ENCODE measurements around the gene RAB43. TPM values are rescaled to one million over a fixed set of nuclear protein-coding genes. Genes with fewer than 3 reads are reported as not detected.
A peak's percentile ranks its signal among the peaks of the same experiment; 100 is the strongest.
"Not testable (repeated sequence)": the region's sequence is repeated elsewhere in the genome, so short reads cannot be mapped to it uniquely, and the experiment has no call there.

The RAB43 gene
- polyA plus RNA-seq, 6 donors from 2014 or later = 4.0 to 10.7 (median 7.0) TPM

- DNase-seq = no peak
- Mint-ChIP-seq H3K27ac (peak overlapping the region in 1 of 6 donors; percentile 16), H3K27me3 (no peaks in the 10 kb centered on the region), H3K4me3 (no peak overlapping the region), H3K4me1 (peaks cover 24 to 49% (median 25%) of the 10 kb centered on the region in 3 donors), H3K36me3 (peaks cover 12 to 19% of the 10 kb centered on the region in 2 donors), H3K9me3 (peaks cover 0 to 4% (median 0%) of the 10 kb centered on the region in 7 donors)
- ATAC-seq (ENCODE audit: low read depth in 2 of 2) = no peak
Measured at GRCh38 chr3:129101370-129102138, 20.1 kb downstream of the RAB43 start.

GRCh38 chr3:129100274-129100673, 21.3 kb downstream of the RAB43 start:
- peaks cover 0 to 4% (median 0%) of the 10 kb centered on the region in 7 donors for H3K9me3 Mint-ChIP-seq
- no peak for ATAC-seq (ENCODE audit: low read depth in 2 of 2)
- peaks cover 25 to 49% (median 29%) of the 10 kb centered on the region in 3 donors for H3K4me1 Mint-ChIP-seq
- DNase-seq = no peak
- H3K4me3 Mint-ChIP-seq = no peak overlapping the region
- H3K36me3 Mint-ChIP-seq = peaks cover 12 to 24% of the 10 kb centered on the region in 2 donors
- no peak overlapping the region for H3K27ac Mint-ChIP-seq
- no peaks in the 10 kb centered on the region for H3K27me3 Mint-ChIP-seq

GRCh38 chr3:129095285-129095684, 26.3 kb downstream of the RAB43 start:
- DNase-seq (no peak), ATAC-seq (ENCODE audit: low read depth in 2 of 2) (no peak)
- Mint-ChIP-seq H3K4me1 (peaks cover 15 to 21% (median 18%) of the 10 kb centered on the region in 3 donors), H3K9me3 (peaks cover 0 to 4% (median 0%) of the 10 kb centered on the region in 7 donors), H3K4me3 (no peak overlapping the region), H3K27ac (peak overlapping the region in 1 of 6 donors; percentile 61), H3K36me3 (peaks cover 12 to 24% of the 10 kb centered on the region in 2 donors), H3K27me3 (no peaks in the 10 kb centered on the region)

GRCh38 chr3:129088312-129088711, 33.3 kb downstream of the RAB43 start:
- not testable (repeated sequence) for H3K4me3 Mint-ChIP-seq; H3K4me1 Mint-ChIP-seq; H3K9me3 Mint-ChIP-seq; H3K27me3 Mint-ChIP-seq; H3K36me3 Mint-ChIP-seq; ATAC-seq (ENCODE audit: low read depth in 2 of 2); DNase-seq; H3K27ac Mint-ChIP-seq

- peak; percentile 72 to 85 for ATAC-seq (ENCODE audit: low read depth in 2 of 2)
- not testable (repeated sequence) for H3K9me3 Mint-ChIP-seq, H3K27me3 Mint-ChIP-seq, H3K4me1 Mint-ChIP-seq, H3K4me3 Mint-ChIP-seq, H3K36me3 Mint-ChIP-seq
- peak overlapping the region in 1 of 6 donors; percentile 74 for H3K27ac Mint-ChIP-seq
- DNase-seq = peak; percentile 17
Measured at GRCh38 chr3:129087904-129088303, 33.7 kb downstream of the RAB43 start.

GRCh38 chr3:129087138-129087702, 34.4 kb downstream of the RAB43 start:
- Mint-ChIP-seq H3K27ac (no peak overlapping the region), H3K9me3 (no peaks in the 10 kb centered on the region), H3K27me3 (no peaks in the 10 kb centered on the region), H3K4me3 (no peak overlapping the region), H3K4me1 (no peaks in the 10 kb centered on the region), H3K36me3 (no peaks in the 10 kb centered on the region)
- ATAC-seq (ENCODE audit: low read depth in 2 of 2) (no peak), DNase-seq (no peak)

GRCh38 chr3:129085818-129086217, 35.8 kb downstream of the RAB43 start:
- H3K27ac Mint-ChIP-seq = peak overlapping the region in 1 of 6 donors; percentile 57
- no peak overlapping the region for H3K4me3 Mint-ChIP-seq

GRCh38 chr3:129085165-129085715, 36.4 kb downstream of the RAB43 start:
- Mint-ChIP-seq H3K36me3 (no peaks in the 10 kb centered on the region), H3K4me1 (peaks cover 0 to 2% (median 0%) of the 10 kb centered on the region in 3 donors), H3K27ac (no peak overlapping the region), H3K4me3 (no peak overlapping the region), H3K27me3 (no peaks in the 10 kb centered on the region), H3K9me3 (no peaks in the 10 kb centered on the region)
- ATAC-seq (ENCODE audit: low read depth in 2 of 2) (no peak), DNase-seq (no peak)

More at GRCh38 chr3:129085818-129086217, 35.8 kb downstream of the RAB43 start:
- no peaks in the 10 kb centered on the region for H3K27me3 Mint-ChIP-seq
- no peak for ATAC-seq (ENCODE audit: low read depth in 2 of 2)
- DNase-seq = no peak
- no peaks in the 10 kb centered on the region for H3K9me3 Mint-ChIP-seq
- H3K4me1 Mint-ChIP-seq = peaks cover 0 to 2% (median 0%) of the 10 kb centered on the region in 3 donors
- H3K36me3 Mint-ChIP-seq = no peaks in the 10 kb centered on the region

- ATAC-seq (ENCODE audit: low read depth in 2 of 2) = no peak
- no peaks in the 10 kb centered on the region for H3K9me3 Mint-ChIP-seq
- DNase-seq = no peak
- H3K36me3 Mint-ChIP-seq = no peaks in the 10 kb centered on the region
- no peak overlapping the region for H3K4me3 Mint-ChIP-seq
- no peak overlapping the region for H3K27ac Mint-ChIP-seq
- H3K27me3 Mint-ChIP-seq = no peaks in the 10 kb centered on the region
- peaks cover 0 to 2% (median 0%) of the 10 kb centered on the region in 3 donors for H3K4me1 Mint-ChIP-seq
Measured at GRCh38 chr3:129084501-129084900, 37.1 kb downstream of the RAB43 start.

GRCh38 chr3:129082026-129082425, 39.6 kb downstream of the RAB43 start:
- Mint-ChIP-seq H3K36me3 (no peaks in the 10 kb centered on the region), H3K4me3 (peak overlapping the region in 1 of 8 donors; percentile 63), H3K27ac (peak overlapping the region in 2 of 6 donors; percentile 13 to 89), H3K4me1 (peaks cover 0 to 2% (median 0%) of the 10 kb centered on the region in 3 donors), H3K27me3 (no peaks in the 10 kb centered on the region), H3K9me3 (no peaks in the 10 kb centered on the region)
- DNase-seq = no peak
- no peak for ATAC-seq (ENCODE audit: low read depth in 2 of 2)

- Mint-ChIP-seq H3K36me3 (no peaks in the 10 kb centered on the region), H3K27me3 (no peaks in the 10 kb centered on the region), H3K4me1 (peaks cover 0 to 2% (median 0%) of the 10 kb centered on the region in 3 donors), H3K27ac (no peak overlapping the region), H3K4me3 (no peak overlapping the region), H3K9me3 (no peaks in the 10 kb centered on the region)
- ATAC-seq (ENCODE audit: low read depth in 2 of 2) (no peak), DNase-seq (no peak)
Measured at GRCh38 chr3:129081503-129081902, 40.1 kb downstream of the RAB43 start.

- H3K9me3 Mint-ChIP-seq = no peaks in the 10 kb centered on the region
- peaks cover 0 to 4% (median 0%) of the 10 kb centered on the region in 3 donors for H3K27me3 Mint-ChIP-seq
- no peaks in the 10 kb centered on the region for H3K36me3 Mint-ChIP-seq
- H3K27ac Mint-ChIP-seq = no peak overlapping the region
- ATAC-seq (ENCODE audit: low read depth in 2 of 2) = no peak
- no peak for DNase-seq
- H3K4me3 Mint-ChIP-seq = no peak overlapping the region
- peaks cover 0 to 2% (median 0%) of the 10 kb centered on the region in 3 donors for H3K4me1 Mint-ChIP-seq
Measured at GRCh38 chr3:129078510-129078909, 43.1 kb downstream of the RAB43 start.

GRCh38 chr3:129077222-129077621, 44.4 kb downstream of the RAB43 start:
- Mint-ChIP-seq H3K9me3 (no peaks in the 10 kb centered on the region), H3K27ac (peak overlapping the region in 1 of 6 donors; percentile 31), H3K27me3 (peaks cover 0 to 12% (median 0%) of the 10 kb centered on the region in 3 donors), H3K4me3 (no peak overlapping the region), H3K4me1 (peaks cover 0 to 2% (median 0%) of the 10 kb centered on the region in 3 donors), H3K36me3 (no peaks in the 10 kb centered on the region)
- ATAC-seq (ENCODE audit: low read depth in 2 of 2) (no peak), DNase-seq (no peak)

Measured in naive B cell (primary cell).